ENCODE results near the gene LRGUK.

DNA sequence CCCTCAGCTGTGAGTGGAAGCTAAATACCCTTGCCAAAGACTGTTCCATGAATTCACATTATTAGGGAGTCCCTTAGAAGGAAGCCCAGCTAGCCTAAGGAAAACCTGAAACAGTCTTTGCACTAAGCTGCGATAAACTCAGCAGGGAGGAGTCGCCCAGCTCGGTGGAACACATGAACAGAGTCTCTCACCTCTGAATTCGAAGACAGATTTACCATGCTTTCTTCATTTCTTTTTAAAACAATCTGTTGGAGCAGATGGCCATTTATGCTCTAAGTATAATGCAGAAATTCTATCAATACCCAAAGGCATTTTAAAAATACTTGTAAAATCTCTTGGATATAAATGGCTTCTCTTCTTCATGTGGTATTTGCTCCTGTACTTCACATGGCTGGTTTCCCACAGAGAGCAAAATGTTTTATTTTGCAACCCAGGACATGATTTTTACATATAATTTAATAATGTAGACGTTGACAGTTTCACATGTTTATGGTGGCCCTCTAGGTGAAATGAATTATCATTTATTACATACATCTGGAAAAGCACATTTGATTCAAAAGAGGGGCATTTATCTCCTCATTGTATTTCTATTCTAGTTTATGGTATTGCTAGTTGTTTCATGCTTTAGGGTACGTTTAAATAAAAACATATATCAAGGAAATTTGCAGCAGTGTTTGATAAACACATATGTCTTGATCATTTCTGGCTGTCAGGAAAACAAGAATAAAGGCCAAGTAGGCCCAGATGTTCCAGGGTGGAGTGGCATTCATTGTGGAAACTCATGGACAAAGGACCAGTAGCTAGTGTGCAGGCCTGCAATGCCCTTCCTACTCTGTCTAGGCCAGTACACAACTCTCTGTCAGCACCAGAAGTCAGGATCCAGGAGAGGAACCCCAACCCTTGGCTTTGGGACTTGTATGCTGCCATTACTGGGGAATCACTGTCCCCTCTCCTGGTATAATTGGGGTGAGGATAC, 52.2 kb downstream of the LRGUK start:
- TF ChIP-seq POLR2A (IDR thresholded peaks at IDR 0.05; ENCODE audit: low read depth, low read length) (no peak), POLR2AphosphoS5 (IDR thresholded peaks at IDR 0.05; ENCODE audit: low read depth, low read length) (no peak), TAF1 (IDR thresholded peaks at IDR 0.05; ENCODE audit: low read depth, low read length) (no peak), SPI1 (IDR thresholded peaks at IDR 0.05; ENCODE audit: low read depth, low read length) (no peak), POU2F2 (IDR thresholded peaks at IDR 0.05; ENCODE audit: low read depth, low read length) (no peak)
